Subcutaneous abdominal adipose tissue (tissue), 5 donors: ENCODE measurements around the gene DUSP3.

Experiments
- H3K27ac ChIP-seq: one replicate; pipeline ENCODE4 v1.7.0; 2013; ENCODE audit warnings: low read depth, mild to moderate bottlenecking, inconsistent platforms, low read length, moderate library complexity
- H3K27me3 ChIP-seq, 5 donors: one replicate each; pipeline ENCODE4 v1.7.0; 2013; ENCODE audit warnings: low read length in 5 of 5, inconsistent platforms in 1 of 5; ENCODE audit not compliant: control insufficient read depth in 5 of 5, insufficient read depth in 4 of 5
- H3K36me3 ChIP-seq, 5 donors: one replicate each; pipeline ENCODE4 v1.7.0; 2013; ENCODE audit warnings: low read length in 5 of 5; ENCODE audit not compliant: control insufficient read depth in 5 of 5, insufficient read depth in 5 of 5
- H3K4me1 ChIP-seq, 5 donors: one replicate each; pipeline ENCODE4 v1.7.0; 2013; ENCODE audit warnings: low read length in 5 of 5, mild to moderate bottlenecking in 3 of 5, moderate library complexity in 1 of 5; ENCODE audit not compliant: control insufficient read depth in 5 of 5, insufficient read depth in 5 of 5
- H3K4me3 ChIP-seq, 5 donors: one replicate each; pipeline ENCODE4 v1.7.0; 2013; ENCODE audit warnings: low read length in 5 of 5, low read depth in 1 of 5
- H3K9ac ChIP-seq, 5 donors: one replicate each; pipeline ENCODE4 v1.7.0; 2013; ENCODE audit warnings: low read length in 5 of 5, mild to moderate bottlenecking in 4 of 5, moderate library complexity in 3 of 5
- H3K9me3 ChIP-seq, 5 donors: one replicate each; pipeline ENCODE4 v1.7.0; 2013; ENCODE audit warnings: low read length in 5 of 5; ENCODE audit not compliant: control insufficient read depth in 5 of 5
- donor health status: healthy.
- donor health status: healthy.
- donor health status: healthy.
- donor health status: healthy.
- donor health status: healthy.

Gene DUSP3

GRCh38 chr17:43778337-43779144 is at the start of gene DUSP3:
DUSP3 (minus strand) TSS chr17:43778977; CDS start chr17:43778924, 53 bp downstream.
- Histone ChIP-seq H3K9me3 (no peaks in the 10 kb centered on the region), H3K27me3 (no peaks in the 10 kb centered on the region), H3K4me1 (peaks cover 0 to 44% (median 34%) of the 10 kb centered on the region in 5 donors), H3K4me3 (peak within 1 kb of the TSS; percentile 66 to 90 (median 79)), H3K27ac (peak within 1 kb of the TSS; percentile 99), H3K9ac (peak within 1 kb of the TSS; percentile 26 to 97 (median 93)), H3K36me3 (peaks cover 0 to 30% (median 18%) of the 10 kb centered on the region in 5 donors)

DNA sequence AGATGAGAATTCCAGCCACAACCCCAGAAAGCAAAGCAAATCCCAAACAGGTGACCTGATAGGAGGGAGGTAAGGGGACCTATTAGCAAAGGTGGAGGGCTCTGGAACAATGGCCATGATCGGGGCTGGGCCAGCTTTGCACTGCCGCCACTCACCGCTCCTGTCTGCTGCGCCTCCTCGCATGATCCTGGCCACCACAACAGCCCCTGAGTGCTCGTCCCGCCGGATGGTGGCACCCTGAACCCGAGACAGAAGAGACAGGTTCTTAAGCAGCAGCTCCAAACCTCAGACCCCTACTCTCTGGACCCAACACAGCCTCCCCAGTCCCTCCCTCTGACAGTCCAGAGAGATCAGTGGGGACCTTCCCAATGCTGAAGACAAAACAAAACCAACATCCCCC is 48.8 kb upstream of the DUSP3 start:
- H3K4me3 ChIP-seq, result no peak overlapping the region
- no peak overlapping the region for H3K27ac ChIP-seq
- H3K9me3 ChIP-seq, result no peaks in the 10 kb centered on the region
- no peaks in the 10 kb centered on the region for H3K27me3 ChIP-seq
- peaks cover 0 to 58% (median 40%) of the 10 kb centered on the region in 5 donors for H3K36me3 ChIP-seq
- peaks cover 0 to 21% (median 6%) of the 10 kb centered on the region in 5 donors for H3K4me1 ChIP-seq
- no peak overlapping the region for H3K9ac ChIP-seq

DNA sequence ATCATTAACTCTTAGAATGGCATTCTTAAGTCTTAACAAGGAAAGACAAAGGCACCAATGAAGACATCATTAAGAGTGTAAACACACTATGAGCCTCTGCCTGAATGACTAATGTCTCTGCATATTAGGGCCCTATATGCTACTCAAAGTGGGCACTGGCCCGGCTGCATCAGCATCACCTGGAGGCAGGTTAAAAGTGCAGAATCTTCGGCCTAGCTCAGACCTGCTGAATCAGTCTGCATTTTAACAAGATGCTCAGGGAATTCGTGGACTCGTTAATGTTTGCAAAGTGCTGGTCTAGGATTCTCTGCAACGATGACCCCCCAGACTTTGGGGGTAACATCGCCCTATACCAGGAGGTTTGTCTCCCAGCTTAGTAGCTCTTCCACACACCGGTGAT is 47.4 kb upstream of the DUSP3 start:
- Histone ChIP-seq H3K9ac (no peak overlapping the region), H3K27ac (no peak overlapping the region), H3K4me1 (peaks cover 0 to 12% (median 0%) of the 10 kb centered on the region in 5 donors), H3K4me3 (no peak overlapping the region), H3K36me3 (peaks cover 0 to 57% (median 42%) of the 10 kb centered on the region in 5 donors), H3K27me3 (no peaks in the 10 kb centered on the region), H3K9me3 (no peaks in the 10 kb centered on the region)

DNA sequence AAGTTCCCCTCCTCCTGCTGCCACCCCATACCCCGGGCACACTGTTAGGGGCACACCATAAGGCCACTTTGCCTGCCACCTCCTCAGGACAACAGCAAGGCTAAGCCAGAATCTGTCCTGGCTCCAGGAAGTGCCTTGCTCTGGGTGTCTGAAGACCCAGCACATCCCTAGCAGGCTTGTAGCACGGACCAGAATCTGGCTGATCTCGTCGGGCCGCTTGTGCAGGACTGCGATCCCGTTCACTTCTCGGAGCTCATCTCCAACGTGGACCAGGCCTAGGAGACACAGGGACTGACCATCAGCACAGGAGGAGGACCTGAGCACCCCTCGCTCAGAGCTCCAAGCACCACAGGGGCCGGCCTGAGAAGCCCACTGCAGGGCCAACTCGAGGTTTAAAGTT is 46.8 kb upstream of the DUSP3 start:
- Histone ChIP-seq H3K9me3 (no peaks in the 10 kb centered on the region), H3K36me3 (peaks cover 0 to 59% (median 39%) of the 10 kb centered on the region in 5 donors), H3K4me1 (peaks cover 0 to 12% (median 0%) of the 10 kb centered on the region in 5 donors), H3K27ac (no peak overlapping the region), H3K4me3 (no peak overlapping the region), H3K27me3 (no peaks in the 10 kb centered on the region), H3K9ac (no peak overlapping the region)

- Histone ChIP-seq H3K4me3 (no peak overlapping the region), H3K36me3 (peaks cover 0 to 46% (median 34%) of the 10 kb centered on the region in 5 donors), H3K27ac (no peak overlapping the region), H3K9me3 (no peaks in the 10 kb centered on the region), H3K9ac (no peak overlapping the region), H3K27me3 (no peaks in the 10 kb centered on the region), H3K4me1 (peaks cover 0 to 12% (median 0%) of the 10 kb centered on the region in 5 donors)
Observed at GRCh38 chr17:43823350-43824084, 44.7 kb upstream of the DUSP3 start.

DNA sequence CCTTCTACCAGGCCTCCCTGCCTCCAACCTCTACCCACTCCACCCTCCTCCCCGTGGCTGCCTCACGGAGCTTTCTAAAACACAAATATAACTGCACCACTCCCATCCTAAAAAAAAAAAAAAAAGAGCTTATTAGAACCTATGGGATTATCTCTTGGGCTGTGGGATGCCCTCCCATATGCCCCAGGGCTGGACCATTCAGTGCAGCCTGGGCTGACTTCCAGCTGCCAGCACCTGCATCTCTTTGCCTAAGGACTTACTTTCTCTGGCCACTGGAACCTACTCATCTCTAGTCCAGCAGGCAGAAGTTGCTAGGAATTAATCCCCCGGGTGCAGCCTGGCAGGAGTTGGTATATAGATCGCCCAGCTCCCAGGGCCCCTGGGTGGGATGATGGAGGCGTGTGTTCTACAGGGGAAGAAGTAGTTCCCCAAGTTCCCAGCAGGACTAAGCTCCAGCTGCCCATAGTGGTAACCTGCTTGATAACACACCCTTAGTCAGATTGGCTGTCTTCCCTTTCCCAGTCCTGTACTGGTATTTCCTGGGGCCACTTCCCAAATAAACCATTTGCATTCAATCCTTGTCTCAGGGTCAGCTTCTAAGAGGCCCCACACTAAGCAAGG is 43.9 kb upstream of the DUSP3 start:
- no peaks in the 10 kb centered on the region for H3K27me3 ChIP-seq
- H3K36me3 ChIP-seq, result peaks cover 0 to 38% (median 32%) of the 10 kb centered on the region in 5 donors
- peaks cover 0 to 12% (median 0%) of the 10 kb centered on the region in 5 donors for H3K4me1 ChIP-seq
- no peaks in the 10 kb centered on the region for H3K9me3 ChIP-seq
- H3K9ac ChIP-seq, result no peak overlapping the region
- no peak overlapping the region for H3K27ac ChIP-seq
- no peak overlapping the region for H3K4me3 ChIP-seq

- Histone ChIP-seq H3K27ac (no peak overlapping the region), H3K27me3 (no peaks in the 10 kb centered on the region), H3K36me3 (peaks cover 0 to 38% (median 32%) of the 10 kb centered on the region in 5 donors)
Observed at GRCh38 chr17:43820759-43821158, 42.0 kb upstream of the DUSP3 start.

DNA sequence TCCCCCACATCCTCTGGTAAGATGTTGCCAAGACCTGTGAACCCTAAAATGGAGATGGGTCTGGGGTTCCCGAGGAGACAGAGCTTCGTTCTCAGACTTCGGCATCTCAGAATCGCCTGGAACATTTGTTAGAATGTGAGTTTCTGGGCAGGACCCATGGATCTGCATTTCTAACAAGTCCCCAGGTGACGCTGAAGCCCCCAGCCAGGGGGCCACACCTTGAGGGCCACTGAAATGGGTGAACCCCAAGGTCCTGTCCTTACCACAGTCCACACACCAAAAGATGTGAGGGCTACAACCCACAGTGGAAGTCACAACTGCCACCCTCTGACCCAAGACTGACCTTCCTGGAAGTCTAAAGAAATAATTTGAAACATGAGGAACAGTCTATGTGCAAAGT is 40.2 kb upstream of the DUSP3 start:
- Histone ChIP-seq H3K9me3 (no peaks in the 10 kb centered on the region), H3K4me3 (no peak overlapping the region), H3K27ac (no peak overlapping the region), H3K9ac (no peak overlapping the region), H3K36me3 (peaks cover 2 to 39% (median 31%) of the 10 kb centered on the region in 5 donors), H3K4me1 (peaks cover 0 to 10% (median 0%) of the 10 kb centered on the region in 5 donors), H3K27me3 (no peaks in the 10 kb centered on the region)

More at GRCh38 chr17:43820759-43821158, 42.0 kb upstream of the DUSP3 start:
- H3K4me3 ChIP-seq, result no peak overlapping the region
- H3K4me1 ChIP-seq, result peaks cover 0 to 12% (median 0%) of the 10 kb centered on the region in 5 donors
- H3K9ac ChIP-seq, result no peak overlapping the region
- no peaks in the 10 kb centered on the region for H3K9me3 ChIP-seq

DNA sequence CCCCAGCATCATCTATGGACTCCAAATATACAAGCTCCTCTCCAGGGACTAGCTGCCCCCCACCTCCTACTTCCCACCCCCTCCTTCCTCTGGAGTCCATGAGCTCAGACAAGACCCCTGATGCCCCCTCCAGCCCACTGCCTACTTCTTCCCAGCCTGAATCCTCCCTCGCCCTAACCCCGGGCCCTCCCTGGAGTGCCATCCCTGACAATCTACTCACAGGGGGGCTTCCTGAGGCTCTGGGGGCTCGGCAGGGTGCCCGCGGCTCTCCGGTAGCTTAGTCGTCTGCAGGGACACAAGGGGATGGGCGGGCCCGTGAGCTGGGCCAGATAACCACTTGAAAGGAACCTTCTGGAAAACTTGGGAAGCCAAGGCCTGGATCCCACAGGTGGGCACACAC is 39.0 kb upstream of the DUSP3 start:
- no peak overlapping the region for H3K27ac ChIP-seq
- peaks cover 2 to 43% (median 38%) of the 10 kb centered on the region in 5 donors for H3K36me3 ChIP-seq

More for the DNA sequence above, 39.0 kb upstream of the DUSP3 start:
- Histone ChIP-seq H3K4me1 (no peaks in the 10 kb centered on the region), H3K9me3 (no peaks in the 10 kb centered on the region), H3K4me3 (no peak overlapping the region), H3K9ac (no peak overlapping the region), H3K27me3 (no peaks in the 10 kb centered on the region)
